Measurements from ENCODE around the gene ALMS1.

GRCh38 chr2:73366060-73366459, 19.6 kb upstream of the ALMS1 start:
- TF ChIP-seq CTCF (IDR thresholded peaks at IDR 0.05; ENCODE audit: poor library complexity) = no peak
- TF ChIP-seq EZH2phosphoT487 (IDR thresholded peaks at IDR 0.05; ENCODE audit: low read depth, severe bottlenecking, unreplicated experiment) = no peak

All from hepatocyte (in vitro differentiated cells).